H1 (cell line): ENCODE data around the gene ZNF286A. TPM values are rescaled to one million over a fixed set of nuclear protein-coding genes. Genes with fewer than 3 reads are reported as not detected.

Source experiments
- CBX8 ChIP-seq: fragments of 300-800, 300-1000 bp; sonication (generic); IDR thresholded peaks from 2 replicates; pipeline ENCODE4 v1.7.1; 2016; ENCODE audit warnings: low read depth, low read length, borderline replicate concordance
- HDAC6 ChIP-seq: IDR thresholded peaks from one replicate; pipeline ENCODE4 v1.7.1; 2012; ENCODE audit warnings: low read depth, mild to moderate bottlenecking, inconsistent platforms, low read length, moderate library complexity
- NANOG ChIP-seq: IDR thresholded peaks from 2 replicates; pipeline ENCODE4 v1.6.1; 2011; ENCODE audit warnings: low read length, low read depth, mild to moderate bottlenecking, inconsistent platforms; ENCODE audit not compliant: insufficient read depth, poor library complexity, severe bottlenecking
- RXRA ChIP-seq: IDR thresholded peaks from 2 replicates; pipeline ENCODE4 v1.6.1; 2011; ENCODE audit warnings: low read depth, mild to moderate bottlenecking, low read length, moderate library complexity; ENCODE audit not compliant: insufficient read depth
- SRF ChIP-seq: IDR thresholded peaks from 2 replicates; pipeline ENCODE4 v1.6.1; 2011; ENCODE audit warnings: mild to moderate bottlenecking, low read depth, low read length, moderate library complexity
- TBP ChIP-seq: IDR thresholded peaks from 2 replicates; pipeline ENCODE4 v1.6.1; 2011; ENCODE audit warnings: low read depth, low read length, improper control_type of control experiment
- polyA plus RNA-seq, 7 experiments: library from polyadenylated mRNA; depleted of rRNA in 3 of 7; stranded (reverse) in 5 of 7; unstranded in 2 of 7; fragments of >200 nt in 5 of 7; fragments of 200-250 nt in 2 of 7; gene quantifications; 1 replicate in 5 of 7; 2 replicates in 1 of 7; 4 replicates in 1 of 7; pipeline versions ENCODE4 v1.2.1 to v1.2.3, GENCODE V29; 2011 to 2013; ENCODE audit warnings: missing spikeins in 2 of 7, mixed read lengths in 2 of 7
- total RNA-seq: library from RNA; stranded (reverse); fragmentation: NEBNext Ultra II Directional; extraction: Animal tissue kit (Norgen Biotek cat#: 25700); gene quantifications from 2 replicates; pipeline ENCODE4 v1.2.1, GENCODE V29; 2021
- TF ChIP-seq, protein P1 (sequence below): IDR thresholded peaks from 2 replicates; pipeline ENCODE4 v1.6.1; 2012; ENCODE audit warnings: low read length, inconsistent platforms
- TF ChIP-seq, protein P2 (sequence below): IDR thresholded peaks from 2 replicates; pipeline ENCODE4 v1.6.1; 2011; ENCODE audit warnings: low read depth, mild to moderate bottlenecking, low read length; ENCODE audit not compliant: insufficient read depth

ZNF286A gene
- total and polyA plus RNA-seq, 2 of the 8 experiments (the other 6 are each of a cell fraction or from before 2014, with no cell fraction given): 18.2 to 100.0 TPM

DNA sequence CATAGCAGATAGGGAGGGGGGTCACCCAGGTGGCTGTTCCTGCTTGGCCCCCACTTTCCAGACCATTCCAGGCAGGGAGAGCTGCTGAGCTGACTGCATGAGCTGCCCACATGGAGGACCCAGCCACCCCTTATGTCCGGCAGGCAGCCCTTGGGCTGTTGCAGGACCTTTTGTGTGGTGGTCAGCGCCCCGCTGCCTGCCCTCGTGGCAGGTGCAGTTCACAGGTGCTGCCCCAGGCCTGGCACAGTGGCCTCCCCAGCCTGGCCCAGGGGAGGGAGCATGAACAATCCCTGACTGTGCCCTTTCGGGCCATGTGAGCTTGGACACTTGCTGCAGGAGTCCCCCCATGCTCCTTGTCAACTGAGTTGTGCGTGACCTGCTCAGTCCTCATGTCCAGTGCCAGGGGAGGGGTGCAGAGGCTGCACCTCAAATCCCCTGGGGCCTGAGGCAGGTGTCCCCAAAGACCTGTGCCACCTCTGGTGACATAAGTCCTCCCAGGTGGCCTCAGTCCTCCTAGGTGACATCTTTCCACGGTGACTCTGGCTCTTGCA is 41.1 kb downstream of the ZNF286A start (continued):
- TF ChIP-seq, protein P1, sequence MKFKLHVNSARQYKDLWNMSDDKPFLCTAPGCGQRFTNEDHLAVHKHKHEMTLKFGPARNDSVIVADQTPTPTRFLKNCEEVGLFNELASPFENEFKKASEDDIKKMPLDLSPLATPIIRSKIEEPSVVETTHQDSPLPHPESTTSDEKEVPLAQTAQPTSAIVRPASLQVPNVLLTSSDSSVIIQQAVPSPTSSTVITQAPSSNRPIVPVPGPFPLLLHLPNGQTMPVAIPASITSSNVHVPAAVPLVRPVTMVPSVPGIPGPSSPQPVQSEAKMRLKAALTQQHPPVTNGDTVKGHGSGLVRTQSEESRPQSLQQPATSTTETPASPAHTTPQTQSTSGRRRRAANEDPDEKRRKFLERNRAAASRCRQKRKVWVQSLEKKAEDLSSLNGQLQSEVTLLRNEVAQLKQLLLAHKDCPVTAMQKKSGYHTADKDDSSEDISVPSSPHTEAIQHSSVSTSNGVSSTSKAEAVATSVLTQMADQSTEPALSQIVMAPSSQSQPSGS: no peak
- TF ChIP-seq RXRA (no peak), CBX8 (no peak), NANOG (no peak), SRF (no peak), HDAC6 (no peak), TBP (no peak)
- TF ChIP-seq, protein P2, sequence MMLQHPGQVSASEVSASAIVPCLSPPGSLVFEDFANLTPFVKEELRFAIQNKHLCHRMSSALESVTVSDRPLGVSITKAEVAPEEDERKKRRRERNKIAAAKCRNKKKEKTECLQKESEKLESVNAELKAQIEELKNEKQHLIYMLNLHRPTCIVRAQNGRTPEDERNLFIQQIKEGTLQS: no peak
